Thoracic aorta (tissue), 2 donors: ENCODE measurements around the gene BCL11B. TPM values are rescaled to one million over a fixed set of nuclear protein-coding genes. Genes with fewer than 3 reads are reported as not detected.

Experiments
- ATAC-seq: fragments of 150-250 bp; one replicate; pipeline ENCODE4 v1.8.0; 2017; ENCODE audit warnings: low read depth; ENCODE audit not compliant: insufficient number of reproducible peaks, low FRiP score
- DNase-seq: peaks from one replicate; pipeline ENCODE4 v3.0.0-alpha.2; 2020; ENCODE audit warnings: low spot score
- H3K27ac ChIP-seq, 2 donors: fragments of 200-600 bp; sonication (generic); 1 replicate in 1 of 2; 2 replicates in 1 of 2; pipeline ENCODE4 v1.5.1; 2016; ENCODE audit warnings: mild to moderate bottlenecking in 2 of 2, moderate library complexity in 2 of 2
- H3K27me3 ChIP-seq: fragments of 200-600 bp; sonication (generic); replicated peaks from 2 replicates; pipeline ENCODE4 v1.6.0; 2016; ENCODE audit warnings: mild to moderate bottlenecking; ENCODE audit not compliant: insufficient read depth
- H3K36me3 ChIP-seq: fragments of 200-600 bp; sonication (generic); one replicate; pipeline ENCODE4 v1.5.1; 2016
- H3K4me1 ChIP-seq, 2 donors: fragments of 200-600 bp; sonication (generic); 1 replicate in 1 of 2; 2 replicates in 1 of 2; pipeline versions ENCODE4 v1.5.1 to v1.6.0; 2016; ENCODE audit warnings: low read depth in 2 of 2, mild to moderate bottlenecking in 1 of 2; ENCODE audit not compliant: control insufficient read depth in 1 of 2
- H3K4me3 ChIP-seq: fragments of 200-600 bp; sonication (generic); 2 replicates; pipeline ENCODE4 v1.5.1; 2016; ENCODE audit warnings: mild to moderate bottlenecking
- H3K9me3 ChIP-seq: fragments of 200-600 bp; sonication (generic); 2 replicates; pipeline ENCODE4 v1.5.1; 2016
- total RNA-seq, 2 donors: library from RNA; depleted of rRNA; stranded (reverse); fragments of >200 nt; gene quantifications; one replicate each; pipeline versions ENCODE4 v1.1.0 to v1.2.3, GENCODE V29; 2016
- TF ChIP-seq, protein P1 (sequence below): fragments of 200-600 bp; sonication (generic); IDR thresholded peaks from one replicate; pipeline ENCODE4 v1.5.1; 2019; ENCODE audit warnings: antibody characterized with exemption

Gene BCL11B
- total RNA-seq, 2 donors from 2014 or later: 0.92 to 6.2 TPM

- no peak overlapping the region for H3K27ac ChIP-seq
- H3K27me3 ChIP-seq: no peaks in the 10 kb centered on the region
- H3K9me3 ChIP-seq: no peaks in the 10 kb centered on the region
- TF ChIP-seq, protein P1, sequence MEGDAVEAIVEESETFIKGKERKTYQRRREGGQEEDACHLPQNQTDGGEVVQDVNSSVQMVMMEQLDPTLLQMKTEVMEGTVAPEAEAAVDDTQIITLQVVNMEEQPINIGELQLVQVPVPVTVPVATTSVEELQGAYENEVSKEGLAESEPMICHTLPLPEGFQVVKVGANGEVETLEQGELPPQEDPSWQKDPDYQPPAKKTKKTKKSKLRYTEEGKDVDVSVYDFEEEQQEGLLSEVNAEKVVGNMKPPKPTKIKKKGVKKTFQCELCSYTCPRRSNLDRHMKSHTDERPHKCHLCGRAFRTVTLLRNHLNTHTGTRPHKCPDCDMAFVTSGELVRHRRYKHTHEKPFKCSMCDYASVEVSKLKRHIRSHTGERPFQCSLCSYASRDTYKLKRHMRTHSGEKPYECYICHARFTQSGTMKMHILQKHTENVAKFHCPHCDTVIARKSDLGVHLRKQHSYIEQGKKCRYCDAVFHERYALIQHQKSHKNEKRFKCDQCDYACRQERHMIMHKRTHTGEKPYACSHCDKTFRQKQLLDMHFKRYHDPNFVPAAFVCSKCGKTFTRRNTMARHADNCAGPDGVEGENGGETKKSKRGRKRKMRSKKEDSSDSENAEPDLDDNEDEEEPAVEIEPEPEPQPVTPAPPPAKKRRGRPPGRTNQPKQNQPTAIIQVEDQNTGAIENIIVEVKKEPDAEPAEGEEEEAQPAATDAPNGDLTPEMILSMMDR: no peak
- ATAC-seq (no peak), DNase-seq (no peak)
- no peaks in the 10 kb centered on the region for H3K36me3 ChIP-seq
- peaks cover 10 to 18% of the 10 kb centered on the region in 2 donors for H3K4me1 ChIP-seq
- no peak overlapping the region for H3K4me3 ChIP-seq
Measured at GRCh38 chr14:99158150-99158549, 113.8 kb downstream of the BCL11B start.

GRCh38 chr14:99157676-99158075 lies 114.3 kb downstream of the BCL11B start:
- H3K36me3 ChIP-seq: no peaks in the 10 kb centered on the region
- no peak overlapping the region for H3K4me3 ChIP-seq
- peaks cover 10 to 18% of the 10 kb centered on the region in 2 donors for H3K4me1 ChIP-seq
- TF ChIP-seq, protein P1: no peak
- H3K27ac ChIP-seq: no peak overlapping the region
- no peak for ATAC-seq
- H3K9me3 ChIP-seq: no peaks in the 10 kb centered on the region
- H3K27me3 ChIP-seq: no peaks in the 10 kb centered on the region
- DNase-seq: no peak

GRCh38 chr14:99157246-99157645 lies 114.8 kb downstream of the BCL11B start:
- ATAC-seq (no peak), DNase-seq (no peak)
- no peak overlapping the region for H3K4me3 ChIP-seq
- no peaks in the 10 kb centered on the region for H3K36me3 ChIP-seq
- TF ChIP-seq, protein P1: no peak
- no peak overlapping the region for H3K27ac ChIP-seq
- H3K4me1 ChIP-seq: peaks cover 10 to 18% of the 10 kb centered on the region in 2 donors
- no peaks in the 10 kb centered on the region for H3K27me3 ChIP-seq
- no peaks in the 10 kb centered on the region for H3K9me3 ChIP-seq

DNA sequence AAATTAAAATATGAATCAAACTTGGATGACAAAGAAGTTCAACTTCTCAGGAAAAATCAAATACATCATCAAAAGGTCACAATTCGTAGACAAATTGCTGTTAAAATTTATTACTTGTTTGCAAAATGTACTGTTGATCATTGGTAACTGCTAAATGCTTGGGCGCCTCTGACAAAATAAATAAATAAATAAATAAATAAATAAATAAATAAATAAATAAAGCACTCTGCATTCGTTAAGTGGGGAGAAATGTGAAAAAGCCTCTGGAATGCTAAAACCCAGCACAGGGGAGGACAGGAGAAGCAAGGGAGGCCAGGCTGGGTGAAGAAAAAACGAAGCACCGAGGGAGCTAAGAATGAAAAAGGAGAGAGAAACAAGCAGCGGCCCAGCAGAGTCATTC lies 115.2 kb downstream of the BCL11B start:
- Histone ChIP-seq H3K36me3 (no peaks in the 10 kb centered on the region), H3K4me3 (no peak overlapping the region), H3K9me3 (no peaks in the 10 kb centered on the region), H3K27me3 (no peaks in the 10 kb centered on the region), H3K27ac (no peak overlapping the region), H3K4me1 (peaks cover 10 to 18% of the 10 kb centered on the region in 2 donors)
- no peak for DNase-seq
- TF ChIP-seq, protein P1: no peak
- no peak for ATAC-seq

- Histone ChIP-seq H3K36me3 (no peaks in the 10 kb centered on the region), H3K27ac (no peak overlapping the region), H3K4me1 (peaks cover 10 to 18% of the 10 kb centered on the region in 2 donors), H3K9me3 (no peaks in the 10 kb centered on the region), H3K27me3 (no peaks in the 10 kb centered on the region), H3K4me3 (no peak overlapping the region)
- DNase-seq (no peak), ATAC-seq (no peak)
- TF ChIP-seq, protein P1: no peak
Measured at GRCh38 chr14:99156090-99156425, 115.9 kb downstream of the BCL11B start.
